GM15510 (cell line): ENCODE measurements around the gene BARX1.

Experiments used
- POLR2A ChIP-seq: IDR thresholded peaks from 3 replicates; pipeline ENCODE4 v1.6.1; 2011; ENCODE audit warnings: borderline replicate concordance; ENCODE audit not compliant: insufficient read length; ENCODE audit errors: extremely low read depth

BARX1 gene

DNA sequence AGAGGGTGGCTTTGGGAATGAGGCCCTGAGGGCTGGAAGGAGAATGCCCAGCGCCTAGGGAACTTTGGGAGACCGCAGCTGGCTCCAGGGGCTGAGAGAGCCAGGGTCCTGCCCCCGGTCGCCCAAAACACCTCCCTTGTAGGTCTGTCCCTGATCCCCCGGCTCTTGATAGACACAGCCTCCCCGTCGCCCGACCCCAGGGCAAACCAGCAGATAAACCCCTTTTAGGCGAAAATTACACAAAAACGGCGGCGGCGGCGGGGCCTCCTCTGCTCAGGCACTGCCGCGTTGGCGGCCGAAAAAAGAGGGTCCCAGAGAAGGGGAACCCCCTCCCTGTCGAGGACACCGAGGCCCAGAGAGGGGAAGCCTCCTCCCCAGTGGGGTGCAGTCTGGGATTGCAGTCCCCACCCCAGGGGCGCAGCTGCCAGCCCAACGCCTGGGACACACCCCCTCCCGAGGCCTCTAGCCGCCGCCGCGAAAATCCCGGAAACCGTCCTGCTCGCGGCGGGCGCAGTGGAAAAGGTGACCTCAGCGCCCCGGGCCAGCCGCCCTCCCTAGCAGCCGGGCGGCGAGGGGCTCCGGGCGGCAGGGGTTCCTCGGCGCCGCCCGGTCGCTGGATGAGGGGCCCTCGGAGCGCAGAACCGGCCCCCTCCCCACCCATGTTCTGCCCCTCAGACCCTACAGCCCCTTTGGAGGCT lies 3.1 kb upstream of the BARX1 start:
- TF ChIP-seq POLR2A, result no peak

DNA sequence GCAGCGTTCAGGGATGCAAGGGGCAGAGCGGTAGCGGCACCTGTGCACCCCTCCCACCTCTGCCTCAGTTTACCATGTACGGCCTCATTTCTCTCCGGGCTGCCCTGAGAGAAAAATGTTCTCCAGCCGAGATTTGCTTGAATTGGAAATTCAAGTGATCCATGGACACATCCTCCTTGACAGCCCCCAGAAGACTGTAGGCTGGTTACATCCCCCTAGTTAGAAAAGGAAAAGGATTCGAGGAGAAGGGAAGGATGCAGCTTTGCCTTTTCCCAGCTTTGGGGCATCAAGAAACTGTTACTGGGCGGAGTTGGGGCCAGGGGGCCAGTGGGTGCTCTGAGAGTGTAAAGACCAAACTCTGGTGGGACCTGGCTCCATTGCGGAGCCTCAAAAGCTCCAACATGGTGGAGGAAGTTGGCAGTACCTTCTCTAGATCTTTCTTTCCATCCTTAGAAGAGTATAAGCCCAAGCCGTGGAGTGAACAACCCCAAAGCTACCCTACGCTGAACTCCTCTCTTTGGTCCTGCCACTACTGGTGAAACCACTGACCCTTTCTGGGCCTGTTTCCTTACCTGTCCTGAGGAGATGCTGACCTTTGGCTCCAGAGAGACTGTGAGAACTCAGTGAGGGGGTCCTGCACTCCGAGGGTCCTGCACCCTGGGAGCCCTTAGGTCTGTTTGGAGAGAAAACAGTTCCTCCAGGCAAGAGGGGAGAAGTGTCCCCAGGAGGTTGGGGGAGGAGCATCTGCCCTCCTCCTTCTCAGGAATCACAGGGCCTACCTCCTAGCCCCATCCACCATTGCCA lies 1.0 kb upstream of the BARX1 start:
- no peak for TF ChIP-seq POLR2A

DNA sequence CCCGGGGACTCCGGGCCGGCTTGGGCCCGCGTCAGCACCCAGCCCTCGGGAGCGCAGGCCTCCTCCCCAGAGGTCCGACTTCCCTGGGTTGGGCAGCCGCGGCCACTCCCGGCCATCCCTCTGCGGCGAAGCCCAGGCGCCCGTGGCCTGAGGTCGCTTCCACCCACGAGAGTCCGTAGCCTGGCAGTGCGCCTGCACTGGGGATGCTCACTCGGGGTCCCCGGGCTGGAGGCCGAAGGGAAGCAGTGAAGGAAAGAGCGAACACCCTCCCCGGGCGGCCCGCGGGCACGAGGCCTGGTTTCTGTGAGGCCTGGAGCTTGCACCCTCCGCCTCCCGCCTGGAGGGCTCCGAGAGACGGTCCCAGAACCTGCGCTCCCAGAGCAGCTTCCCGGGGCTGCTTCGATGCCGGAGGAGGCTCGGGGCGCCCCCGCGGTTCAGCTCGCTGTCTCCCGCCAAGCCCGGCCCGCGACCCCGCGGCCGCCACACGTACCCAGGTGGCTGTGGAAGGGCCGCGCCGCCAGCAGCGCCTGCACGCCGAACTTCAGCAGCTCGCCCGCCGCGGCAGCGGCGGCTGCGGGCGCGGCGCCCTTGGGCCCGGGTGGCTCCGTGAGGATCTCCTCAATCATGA lies 607 bp downstream of the BARX1 start:
- TF ChIP-seq POLR2A, result no peak

DNA sequence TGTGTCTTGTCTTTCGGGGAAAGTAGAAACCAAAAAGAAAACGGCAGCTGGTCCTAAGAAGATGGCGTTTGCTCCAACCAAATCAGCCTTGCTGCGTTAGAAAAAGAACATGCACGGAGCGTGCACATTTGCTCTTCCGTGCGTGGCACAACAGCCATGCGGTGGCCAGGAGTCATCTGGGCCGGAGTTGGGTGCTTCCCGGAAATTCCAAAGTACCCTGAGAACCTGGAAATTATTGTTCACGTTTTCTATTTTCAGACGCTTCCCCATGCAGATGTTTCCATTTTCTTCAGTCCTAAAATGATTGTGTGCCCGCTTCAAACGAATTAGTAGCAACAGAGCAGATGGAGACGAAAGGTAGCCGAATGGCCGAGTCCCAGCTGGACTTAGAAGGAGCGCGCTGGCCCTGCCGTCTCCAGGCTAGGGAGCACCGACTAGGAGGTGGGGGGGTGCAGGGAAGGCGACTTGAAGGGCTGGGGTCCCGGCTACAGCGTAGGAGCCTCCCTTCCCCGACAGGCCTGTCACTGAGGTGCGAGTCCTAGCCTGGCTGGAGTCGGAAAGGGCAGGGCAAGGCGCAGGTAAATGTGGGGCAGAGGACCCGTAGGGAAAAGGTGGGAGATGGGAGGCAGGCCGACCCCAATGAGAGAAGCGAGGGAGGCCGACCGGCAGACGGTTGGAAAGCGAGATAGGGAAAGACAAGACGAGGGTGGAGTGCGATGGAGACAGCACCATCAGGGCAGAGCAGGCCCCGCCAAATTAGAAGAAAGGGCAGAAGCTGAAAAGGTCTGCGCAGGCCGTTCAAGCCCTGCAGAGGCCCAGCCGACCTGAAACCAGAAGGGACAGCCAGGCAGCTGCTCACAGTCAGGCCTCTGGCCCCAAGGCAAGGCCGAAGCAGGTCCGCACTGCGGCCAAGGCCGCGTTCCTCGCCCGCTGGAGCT lies 1.4 kb downstream of the BARX1 start:
- TF ChIP-seq POLR2A, result no peak

DNA sequence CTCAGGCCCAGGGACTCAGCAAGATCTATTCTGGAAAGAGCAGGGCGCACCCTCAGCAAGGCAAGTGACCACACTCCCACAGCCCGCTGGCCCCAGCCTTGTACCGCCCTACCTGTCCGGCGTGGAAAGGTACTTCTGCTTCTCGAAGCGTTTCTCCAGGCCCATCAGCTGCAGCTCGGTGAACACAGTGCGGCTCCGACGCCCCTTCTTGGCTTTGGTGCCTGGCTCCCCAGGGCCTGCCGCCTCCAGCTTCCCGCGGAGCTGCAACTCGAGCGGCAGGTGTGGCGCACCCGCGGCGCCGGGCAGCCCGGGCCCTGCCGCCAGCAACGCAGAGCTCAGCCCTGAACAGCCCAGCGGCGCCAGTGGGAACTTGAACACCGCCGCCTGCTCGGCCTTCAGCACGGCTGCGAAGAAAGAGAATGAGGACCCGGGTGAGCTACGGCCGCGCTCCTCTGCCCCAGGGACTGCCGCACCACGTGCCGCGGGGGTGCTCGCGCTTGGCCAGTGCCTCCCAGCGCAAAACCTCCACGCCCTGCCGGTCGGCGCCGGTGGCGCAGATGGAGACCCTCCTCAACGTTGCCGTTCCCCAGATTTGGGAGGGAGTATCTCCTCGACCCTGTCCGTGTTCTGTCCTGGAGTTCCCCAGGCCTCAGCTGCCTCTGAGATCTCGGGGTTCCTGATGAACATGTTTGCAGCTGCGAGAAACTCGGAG lies 2.2 kb downstream of the BARX1 start:
- no peak for TF ChIP-seq POLR2A

DNA sequence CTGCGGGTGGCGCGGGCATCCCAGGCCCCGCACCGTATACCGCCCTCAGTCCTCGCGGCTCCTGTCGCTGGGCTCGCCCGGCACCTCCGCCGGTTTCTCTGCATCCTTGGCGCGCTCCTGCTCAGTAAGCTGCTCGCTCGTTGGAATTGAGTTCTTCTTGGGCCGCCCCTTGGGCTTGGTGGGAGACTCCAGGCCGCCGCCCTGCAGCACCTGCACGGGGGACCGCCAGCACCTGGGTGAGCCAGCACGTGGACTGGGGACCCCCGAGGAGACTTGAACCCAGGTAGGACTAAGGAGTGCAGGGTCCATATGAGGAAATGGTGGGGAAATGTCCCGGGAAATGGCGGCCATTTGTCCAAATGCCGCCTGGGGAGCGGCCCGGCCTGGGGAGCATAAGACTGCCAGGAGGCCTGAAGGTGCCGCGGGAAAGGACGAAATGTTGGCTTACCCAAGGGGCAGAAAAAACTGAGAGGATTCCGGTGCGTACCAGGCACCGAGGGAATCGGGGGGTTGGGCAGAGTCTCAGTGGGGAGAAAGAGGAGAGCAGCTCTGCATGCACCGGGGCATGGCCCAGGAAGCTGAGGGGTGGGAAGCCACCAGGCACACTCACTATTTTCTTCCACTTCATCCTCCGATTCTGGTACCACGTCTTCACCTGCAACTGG lies 2.9 kb downstream of the BARX1 start:
- TF ChIP-seq POLR2A, result no peak

DNA sequence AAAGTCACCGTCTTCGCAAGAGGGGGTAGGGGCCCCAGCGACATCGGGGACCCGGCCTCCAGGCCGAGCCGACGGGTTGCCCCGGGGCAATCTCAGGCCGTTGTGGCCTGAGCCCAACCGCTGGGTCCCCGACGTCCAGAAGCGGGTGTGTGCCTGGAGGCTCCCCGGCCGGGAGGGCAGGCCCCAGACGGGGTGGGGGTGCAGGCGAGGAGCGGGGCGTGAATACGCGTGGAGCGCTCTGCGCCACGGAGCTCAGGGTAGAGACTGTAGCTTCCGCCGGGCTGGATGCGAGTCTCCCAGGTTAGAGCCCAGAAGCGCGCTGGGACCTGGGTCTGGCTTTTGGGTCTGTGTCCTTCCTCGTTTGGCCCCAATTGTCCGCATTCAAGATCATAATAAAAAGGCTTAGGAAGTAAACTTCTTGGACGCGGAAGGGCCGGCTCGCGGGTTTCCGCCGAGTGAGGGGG lies 3.5 kb downstream of the BARX1 start:
- no peak for TF ChIP-seq POLR2A

DNA sequence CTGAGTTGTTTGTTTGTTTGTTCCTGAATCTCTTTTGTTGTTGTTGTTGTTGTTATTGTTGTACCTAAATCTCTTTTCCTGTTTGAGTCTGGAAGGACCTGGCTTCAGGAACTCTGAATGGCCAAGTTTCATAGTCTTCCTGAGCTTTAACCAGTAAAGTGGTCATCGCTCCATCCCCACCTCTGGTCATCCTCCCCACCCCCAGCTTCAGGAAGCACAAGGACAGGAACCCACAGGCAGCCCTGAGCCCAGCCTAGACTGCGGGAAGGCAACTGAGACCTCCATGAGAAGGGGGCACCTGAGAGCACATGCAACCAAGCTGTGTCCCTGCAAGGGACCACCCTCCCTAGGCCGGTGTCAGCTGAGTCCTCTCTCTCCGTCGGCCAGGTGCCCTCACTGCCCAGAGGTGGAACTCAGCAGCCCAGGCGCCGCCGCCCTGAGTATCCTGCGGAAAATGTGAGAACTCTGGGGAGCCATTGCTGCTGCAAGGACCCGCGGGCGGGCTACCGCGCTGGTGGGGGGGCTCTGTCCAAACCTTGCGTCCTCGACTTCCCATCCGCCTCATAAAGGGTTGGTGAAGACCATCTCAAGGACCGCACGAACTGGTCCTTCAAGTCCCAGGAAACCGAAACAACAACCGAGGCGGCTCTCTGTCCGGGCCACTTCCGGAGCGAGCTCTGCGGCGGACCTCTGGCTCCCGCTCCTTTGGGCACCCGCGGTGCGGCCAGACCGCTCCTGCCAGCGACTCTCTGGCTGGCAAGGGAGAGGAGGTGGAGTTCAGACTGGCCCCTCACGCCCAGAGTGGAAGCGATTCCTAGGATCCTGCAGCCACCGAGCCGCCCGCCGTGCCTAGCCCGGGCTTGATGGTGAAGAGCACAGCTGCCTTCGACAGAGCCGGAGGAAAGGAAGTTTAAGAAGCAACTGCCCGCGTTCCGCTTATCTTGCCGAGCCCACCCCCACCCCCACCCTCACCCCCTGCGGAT lies 4.2 kb downstream of the BARX1 start:
- TF ChIP-seq POLR2A, result no peak

DNA sequence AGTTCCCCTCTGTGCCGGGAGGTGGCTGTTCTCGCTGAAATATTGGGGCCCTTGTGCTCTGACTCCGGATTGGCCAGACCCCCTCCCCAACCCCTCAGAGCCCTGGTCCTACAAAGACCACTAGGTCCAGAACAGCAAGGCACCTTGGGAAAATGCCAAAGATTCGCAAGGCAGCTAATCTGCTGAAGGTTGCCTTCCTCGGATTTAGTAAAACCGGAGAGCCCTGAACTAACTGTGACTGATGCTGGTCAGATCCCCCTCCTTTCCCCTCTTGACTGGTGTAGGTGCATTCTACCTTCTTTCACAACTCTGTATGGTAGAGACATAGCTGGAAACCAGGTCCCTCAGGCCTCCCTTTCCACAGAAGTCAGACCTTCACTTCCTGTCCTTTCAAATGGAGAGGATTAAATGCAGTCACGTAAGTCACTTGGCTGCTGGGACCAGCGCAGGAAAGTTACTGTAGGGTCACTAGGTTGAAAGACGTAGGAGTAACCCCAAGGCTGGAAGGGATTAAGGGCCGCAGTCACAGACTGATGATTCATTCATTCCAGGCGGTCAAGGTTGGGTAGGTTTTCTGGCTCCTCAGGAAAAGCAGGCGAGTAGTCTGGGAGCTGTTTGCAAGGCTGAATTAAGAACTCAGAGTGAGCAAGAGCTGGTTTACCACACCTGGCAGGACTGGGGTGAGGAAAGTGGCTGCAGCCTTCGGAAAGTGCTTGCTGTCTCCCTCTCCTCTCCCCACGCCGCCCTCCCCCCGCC lies 5.3 kb downstream of the BARX1 start:
- TF ChIP-seq POLR2A, result no peak

DNA sequence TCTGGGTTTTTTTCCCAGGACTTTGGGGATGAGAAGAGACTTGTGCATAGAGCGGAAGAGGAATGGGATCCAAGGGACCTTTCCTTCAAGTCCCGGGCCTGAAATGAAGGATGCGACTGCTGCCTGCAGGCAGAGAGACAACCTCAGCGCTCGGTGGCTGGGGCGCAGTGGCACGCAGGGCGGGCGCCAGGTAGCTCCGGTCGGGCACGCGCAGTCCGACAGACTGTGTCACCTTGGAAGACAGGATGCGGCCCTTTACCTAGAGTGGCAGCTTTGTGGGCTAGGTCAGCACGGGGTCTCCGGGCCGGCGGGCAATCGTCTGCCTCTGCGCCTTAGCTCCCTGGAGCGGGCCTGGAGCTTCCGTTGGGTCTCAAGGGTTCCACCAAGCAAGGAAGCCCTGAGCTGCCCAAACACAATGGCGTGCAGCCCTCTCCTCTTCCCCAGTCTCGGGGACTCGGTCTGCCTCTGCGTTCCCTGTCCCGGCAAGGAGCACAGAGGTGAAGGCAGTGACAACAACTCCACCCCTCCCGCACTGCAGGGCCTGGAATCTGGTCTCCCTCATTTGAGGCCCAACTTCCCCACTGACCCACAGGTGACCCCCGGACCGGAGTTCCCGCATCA lies 6.0 kb downstream of the BARX1 start:
- no peak for TF ChIP-seq POLR2A

DNA sequence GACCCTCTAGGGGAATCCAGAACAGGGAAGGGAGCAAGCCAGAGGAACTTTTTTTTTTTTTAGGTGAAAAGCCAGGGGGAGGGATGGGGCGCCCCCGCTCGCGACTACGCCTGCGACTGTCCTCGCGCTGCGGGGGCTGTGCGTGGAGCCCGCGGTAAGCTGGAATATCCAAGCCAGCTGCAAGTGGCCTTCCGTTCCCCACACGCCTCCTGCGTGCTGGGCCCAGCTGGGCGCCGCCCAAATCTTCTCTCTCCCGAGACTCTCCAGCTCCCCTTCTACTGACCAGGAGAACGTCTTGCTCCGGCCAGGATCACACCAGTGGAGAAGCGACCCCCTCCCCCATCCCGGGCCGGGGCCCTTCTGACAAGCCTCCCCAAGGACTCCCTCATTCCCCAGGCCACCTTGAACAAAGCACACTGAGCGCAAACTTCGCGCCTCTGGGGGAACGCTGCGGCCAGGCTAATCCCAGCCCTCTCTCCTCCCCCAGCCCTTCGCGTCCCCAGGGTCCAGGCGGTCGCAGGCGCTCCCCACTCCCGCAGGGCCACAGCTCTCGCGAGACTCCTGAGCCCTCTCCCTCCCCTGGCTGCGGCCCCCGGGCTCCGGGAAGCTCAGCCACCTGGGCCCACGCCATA lies 6.6 kb downstream of the BARX1 start:
- no peak for TF ChIP-seq POLR2A
